Tibial nerve (tissue), 4 donors: ENCODE results near the gene MYH14.

Experiments
- EP300 ChIP-seq, 2 donors: sonication (generic); formaldehyde crosslinking; IDR thresholded peaks; one replicate each; pipeline ENCODE4 v1.6.1; 2017; ENCODE audit warnings: antibody characterized with exemption in 2 of 2, mild to moderate bottlenecking in 1 of 2
- POLR2A ChIP-seq, 2 donors: fragments of 450-650 bp; IDR thresholded peaks; one replicate each; pipeline ENCODE4 v1.6.1; 2017; ENCODE audit warnings: antibody characterized with exemption in 2 of 2, mild to moderate bottlenecking in 2 of 2, moderate library complexity in 2 of 2
- TF ChIP-seq, protein P1 (sequence below), 5 experiments: fragments of 200-600 bp in 3 of 5; fragments of 450-650 bp in 2 of 5; sonication (generic) in 3 of 5; IDR thresholded peaks; one replicate each; pipeline ENCODE4 v1.5.1; 2016 to 2019; ENCODE audit warnings: antibody characterized with exemption in 5 of 5, mild to moderate bottlenecking in 3 of 5, moderate library complexity in 2 of 5

- TF ChIP-seq, protein P1, sequence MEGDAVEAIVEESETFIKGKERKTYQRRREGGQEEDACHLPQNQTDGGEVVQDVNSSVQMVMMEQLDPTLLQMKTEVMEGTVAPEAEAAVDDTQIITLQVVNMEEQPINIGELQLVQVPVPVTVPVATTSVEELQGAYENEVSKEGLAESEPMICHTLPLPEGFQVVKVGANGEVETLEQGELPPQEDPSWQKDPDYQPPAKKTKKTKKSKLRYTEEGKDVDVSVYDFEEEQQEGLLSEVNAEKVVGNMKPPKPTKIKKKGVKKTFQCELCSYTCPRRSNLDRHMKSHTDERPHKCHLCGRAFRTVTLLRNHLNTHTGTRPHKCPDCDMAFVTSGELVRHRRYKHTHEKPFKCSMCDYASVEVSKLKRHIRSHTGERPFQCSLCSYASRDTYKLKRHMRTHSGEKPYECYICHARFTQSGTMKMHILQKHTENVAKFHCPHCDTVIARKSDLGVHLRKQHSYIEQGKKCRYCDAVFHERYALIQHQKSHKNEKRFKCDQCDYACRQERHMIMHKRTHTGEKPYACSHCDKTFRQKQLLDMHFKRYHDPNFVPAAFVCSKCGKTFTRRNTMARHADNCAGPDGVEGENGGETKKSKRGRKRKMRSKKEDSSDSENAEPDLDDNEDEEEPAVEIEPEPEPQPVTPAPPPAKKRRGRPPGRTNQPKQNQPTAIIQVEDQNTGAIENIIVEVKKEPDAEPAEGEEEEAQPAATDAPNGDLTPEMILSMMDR (IDR thresholded peaks at IDR 0.05) = no peak
- TF ChIP-seq POLR2A (IDR thresholded peaks at IDR 0.05) (no peak), EP300 (IDR thresholded peaks at IDR 0.05) (no peak)
These were observed 15.5 kb upstream of the MYH14 start for GRCh38 chr19:50187937-50188336.
